ENCODE measurements around the gene SELENOH.

Gene SELENOH

DNA sequence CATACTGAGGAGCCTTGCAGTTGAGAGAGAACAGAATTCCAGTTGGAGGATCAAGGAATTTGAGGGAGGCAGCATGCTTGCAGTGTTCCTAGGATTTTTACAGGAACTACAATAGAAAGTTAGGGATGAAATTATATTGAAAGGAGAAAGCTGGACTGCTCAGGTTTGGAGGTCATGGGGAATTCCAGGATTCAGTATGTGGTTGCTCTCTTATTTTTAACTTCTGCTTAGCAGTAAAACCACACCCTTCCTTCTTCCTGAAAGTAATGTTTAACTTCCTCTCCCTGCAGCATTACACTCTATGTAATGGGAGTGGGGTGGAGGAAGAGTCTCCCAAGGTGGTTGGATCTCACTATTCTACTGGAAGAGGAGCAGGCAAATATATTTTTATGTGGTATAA is 51.6 kb downstream of the SELENOH start:
- in situ Hi-C loops (cut with HindIII; ENCODE audit: low sequenced_read_pairs), result no loop called here
- H3K4me3 ChIP-seq (ENCODE audit: low read depth, low read length), result no peak overlapping the region
- TF ChIP-seq, protein P1, sequence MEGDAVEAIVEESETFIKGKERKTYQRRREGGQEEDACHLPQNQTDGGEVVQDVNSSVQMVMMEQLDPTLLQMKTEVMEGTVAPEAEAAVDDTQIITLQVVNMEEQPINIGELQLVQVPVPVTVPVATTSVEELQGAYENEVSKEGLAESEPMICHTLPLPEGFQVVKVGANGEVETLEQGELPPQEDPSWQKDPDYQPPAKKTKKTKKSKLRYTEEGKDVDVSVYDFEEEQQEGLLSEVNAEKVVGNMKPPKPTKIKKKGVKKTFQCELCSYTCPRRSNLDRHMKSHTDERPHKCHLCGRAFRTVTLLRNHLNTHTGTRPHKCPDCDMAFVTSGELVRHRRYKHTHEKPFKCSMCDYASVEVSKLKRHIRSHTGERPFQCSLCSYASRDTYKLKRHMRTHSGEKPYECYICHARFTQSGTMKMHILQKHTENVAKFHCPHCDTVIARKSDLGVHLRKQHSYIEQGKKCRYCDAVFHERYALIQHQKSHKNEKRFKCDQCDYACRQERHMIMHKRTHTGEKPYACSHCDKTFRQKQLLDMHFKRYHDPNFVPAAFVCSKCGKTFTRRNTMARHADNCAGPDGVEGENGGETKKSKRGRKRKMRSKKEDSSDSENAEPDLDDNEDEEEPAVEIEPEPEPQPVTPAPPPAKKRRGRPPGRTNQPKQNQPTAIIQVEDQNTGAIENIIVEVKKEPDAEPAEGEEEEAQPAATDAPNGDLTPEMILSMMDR (IDR thresholded peaks at IDR 0.05; ENCODE audit: low read depth, low read length), result no peak
- no peak for DNase-seq (ENCODE audit: low read depth, low spot score)
